Bone marrow (tissue), 2 donors: Measurements from ENCODE around the gene UTF1.
A peak's percentile ranks its signal among the peaks of the same experiment; 100 is the strongest.

Experiments
- DNase-seq, 2 donors: peaks; one replicate each; lab custom pipeline; 2025; lab: John Stamatoyannopoulos, UW

The UTF1 gene

GRCh38 chr10:133247681-133248333, 17.8 kb downstream of the UTF1 start:
- DNase-seq: no peak

DNA sequence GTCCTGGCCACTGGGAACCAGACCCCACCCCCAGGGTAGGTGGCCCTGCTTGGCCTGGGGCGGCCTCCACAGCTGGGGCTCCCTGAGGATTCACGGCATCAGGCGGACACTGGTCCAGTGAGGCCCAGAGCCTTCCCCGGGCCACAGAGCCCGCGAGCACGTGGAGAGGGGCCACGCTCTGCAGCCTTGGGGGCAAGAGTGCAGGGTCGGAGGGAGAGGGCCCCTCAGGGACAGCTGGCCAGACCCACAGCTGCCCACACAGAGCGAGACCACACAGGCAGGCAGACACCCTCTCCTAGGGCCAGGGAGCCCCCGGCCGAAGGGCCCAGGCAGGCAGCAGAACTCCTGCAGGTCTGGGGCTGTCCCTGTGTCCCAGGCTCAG, 18.3 kb downstream of the UTF1 start:
- DNase-seq: no peak

- no peak for DNase-seq
Observed at GRCh38 chr10:133249094-133249780, 19.2 kb downstream of the UTF1 start.

- no peak for DNase-seq
Observed at GRCh38 chr10:133249975-133250754, 20.1 kb downstream of the UTF1 start.

DNA sequence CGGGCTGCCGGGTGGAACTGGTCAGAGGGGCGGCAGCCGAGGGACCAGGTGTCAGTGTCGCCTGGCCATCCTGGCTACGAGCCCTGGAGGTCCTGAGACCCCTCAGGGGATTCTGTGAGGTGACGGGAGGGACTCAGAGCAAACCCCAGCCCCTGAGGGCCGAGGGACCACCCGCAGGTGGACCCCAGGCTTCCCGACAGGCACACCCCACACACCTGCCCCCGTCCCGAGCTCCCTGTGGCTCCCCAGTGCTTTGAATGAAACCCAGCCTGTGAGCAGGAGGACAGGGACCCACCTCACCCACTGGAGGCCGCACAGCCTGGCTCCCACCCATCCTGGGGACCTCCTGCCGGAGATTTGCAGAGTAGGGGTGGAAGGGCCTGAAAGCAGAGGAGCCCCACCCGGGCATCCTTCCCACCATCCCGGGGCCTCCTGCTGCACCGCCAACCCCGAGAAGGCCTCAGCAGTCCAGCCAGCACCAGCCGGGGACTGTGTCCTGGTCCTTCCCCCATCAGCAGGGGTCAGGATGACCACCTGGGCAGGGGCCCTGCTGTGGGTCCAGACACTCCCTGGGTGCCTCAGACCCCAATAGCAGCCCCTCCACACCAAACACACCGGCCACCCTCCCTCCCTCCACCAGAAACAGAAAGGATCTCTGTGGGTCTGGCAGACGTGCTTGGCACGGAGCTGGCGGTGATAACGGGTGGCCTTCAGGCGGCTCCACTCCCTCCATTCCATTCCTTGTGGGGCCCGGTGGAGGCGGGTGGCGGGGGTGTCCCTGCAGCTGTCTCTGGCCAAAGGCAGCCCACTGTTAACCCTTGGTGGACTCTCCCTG, 21.6 kb downstream of the UTF1 start:
- DNase-seq: no peak

GRCh38 chr10:133252223-133252552, 22.2 kb downstream of the UTF1 start:
- no peak for DNase-seq

- no peak for DNase-seq
Observed at GRCh38 chr10:133253361-133253955, 23.4 kb downstream of the UTF1 start.

- DNase-seq: no peak
Observed at GRCh38 chr10:133254421-133255120, 24.6 kb downstream of the UTF1 start.

DNA sequence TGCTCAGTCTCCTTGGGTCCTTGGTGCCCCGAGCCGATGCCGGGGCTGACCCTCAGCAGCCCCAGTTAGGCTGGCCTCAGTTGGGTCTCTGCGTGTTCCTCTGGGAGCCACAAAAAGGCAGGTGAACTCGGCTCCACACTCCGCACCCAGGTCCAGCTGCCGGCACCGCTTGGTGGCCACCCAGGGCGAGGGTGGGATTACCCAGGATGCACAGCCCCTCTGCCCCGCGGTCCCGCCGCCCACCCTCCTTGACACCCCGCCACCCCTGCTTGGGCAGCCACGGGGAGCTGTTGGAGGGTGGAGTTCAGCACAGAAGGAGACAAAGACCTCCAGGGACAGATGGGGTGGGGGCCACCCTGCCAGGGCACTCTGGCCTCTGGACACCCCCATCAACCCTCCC, 25.3 kb downstream of the UTF1 start:
- DNase-seq: no peak

- DNase-seq: peak; percentile 11 to 63
Observed at GRCh38 chr10:133257489-133258065, 27.6 kb downstream of the UTF1 start.

DNA sequence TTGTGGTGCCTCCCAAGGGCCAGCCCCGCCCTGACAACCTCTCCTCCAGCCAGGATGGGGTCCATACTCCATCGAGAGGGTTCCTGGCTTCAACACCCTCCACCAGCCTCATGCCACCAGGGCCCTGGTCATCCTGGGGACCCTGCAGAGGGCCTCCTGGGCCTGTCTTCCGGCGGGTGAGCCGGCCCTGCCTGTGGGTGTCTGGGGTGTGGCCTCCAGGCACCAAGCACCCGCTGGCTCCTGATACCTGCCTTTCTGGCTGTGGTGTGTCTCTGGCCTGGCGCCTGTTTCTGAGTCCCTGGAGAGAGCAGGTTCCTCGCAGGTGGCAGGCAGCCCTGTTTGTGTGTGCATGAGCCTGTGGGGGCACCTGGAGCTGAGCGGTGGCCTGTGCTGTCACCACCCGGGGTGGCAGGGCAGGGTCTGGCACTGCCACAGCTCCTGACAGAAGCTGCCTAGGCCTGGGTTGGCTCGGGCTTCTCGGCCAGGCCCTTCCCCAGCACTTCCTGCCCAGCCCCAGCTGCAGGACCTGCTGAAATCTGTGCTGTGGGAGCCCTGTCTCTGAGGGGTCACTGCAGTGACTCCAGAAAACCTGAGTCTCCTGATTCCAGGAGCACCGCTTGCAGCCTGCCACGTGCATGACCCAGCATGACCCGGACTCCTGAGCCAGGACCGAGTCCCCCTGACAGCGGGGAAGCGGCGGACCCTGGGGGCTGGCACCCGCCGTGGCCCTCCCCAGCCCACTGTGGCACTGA, 28.2 kb downstream of the UTF1 start:
- peak in 1 of 2 donors; percentile 50 for DNase-seq

DNA sequence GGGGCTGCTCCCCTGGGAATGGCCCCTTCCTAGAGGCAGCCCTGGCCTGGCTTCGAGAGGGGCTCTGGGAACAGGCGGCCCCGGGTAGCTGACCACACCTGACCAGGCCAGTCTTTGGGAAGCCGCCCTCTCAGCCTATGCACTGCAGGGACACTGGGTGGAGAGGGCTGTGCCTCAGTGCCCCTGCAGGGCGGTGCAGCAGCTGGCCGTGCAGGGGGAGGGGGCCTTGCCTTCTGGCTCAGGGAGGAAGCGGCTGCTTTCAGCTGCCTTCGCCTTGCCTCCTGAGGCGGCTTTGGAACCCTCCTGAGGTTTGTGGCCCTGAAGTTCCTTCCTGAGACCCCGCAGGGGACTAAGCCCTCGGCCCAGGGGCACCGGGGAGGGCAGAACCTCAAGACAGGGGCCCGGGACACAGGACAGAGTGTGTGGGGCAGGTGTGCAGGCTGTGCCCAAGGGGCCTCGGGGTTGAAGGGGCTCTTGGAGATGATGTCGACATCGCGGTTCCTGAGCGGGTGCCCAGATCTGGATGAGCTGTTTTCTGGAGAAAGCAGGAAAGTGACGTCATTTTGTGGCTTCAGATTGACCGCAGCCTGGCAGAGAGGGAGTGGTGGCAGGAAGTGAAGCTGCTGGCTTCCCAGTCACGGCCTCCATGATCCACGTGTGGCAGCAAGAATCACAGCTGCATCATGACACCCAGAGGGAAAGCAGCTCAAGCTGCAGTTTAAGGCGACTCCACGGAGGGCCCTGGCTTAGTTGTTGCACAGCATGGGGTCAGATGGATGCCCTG, 29.0 kb downstream of the UTF1 start:
- peak; percentile 82 to 98 for DNase-seq

DNA sequence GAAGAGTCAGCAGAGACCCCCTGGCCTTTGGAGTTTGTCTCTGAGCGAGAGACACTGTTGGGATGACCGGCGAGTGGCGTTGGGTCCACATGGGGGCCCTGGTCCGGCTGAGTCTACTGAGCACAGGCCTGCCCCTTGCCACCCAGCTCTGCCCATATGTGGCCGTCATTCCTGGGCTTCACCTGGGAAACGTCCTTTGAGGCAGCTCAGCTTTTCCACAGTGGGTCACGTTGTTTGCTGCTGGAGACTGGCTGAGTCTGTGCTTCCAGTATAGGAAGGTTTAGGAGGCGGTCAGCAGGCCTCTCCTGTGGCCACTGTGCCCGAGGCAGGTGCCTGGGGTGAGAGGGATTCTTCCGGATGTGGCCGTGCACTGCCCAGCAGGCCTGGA, 29.6 kb downstream of the UTF1 start:
- DNase-seq: no peak

- DNase-seq: no peak
Observed at GRCh38 chr10:133260895-133261725, 31.1 kb downstream of the UTF1 start.

GRCh38 chr10:133261726-133262325, 31.8 kb downstream of the UTF1 start:
- DNase-seq: peak; percentile 37 to 72

GRCh38 chr10:133262696-133263095, 32.7 kb downstream of the UTF1 start:
- no peak for DNase-seq

DNA sequence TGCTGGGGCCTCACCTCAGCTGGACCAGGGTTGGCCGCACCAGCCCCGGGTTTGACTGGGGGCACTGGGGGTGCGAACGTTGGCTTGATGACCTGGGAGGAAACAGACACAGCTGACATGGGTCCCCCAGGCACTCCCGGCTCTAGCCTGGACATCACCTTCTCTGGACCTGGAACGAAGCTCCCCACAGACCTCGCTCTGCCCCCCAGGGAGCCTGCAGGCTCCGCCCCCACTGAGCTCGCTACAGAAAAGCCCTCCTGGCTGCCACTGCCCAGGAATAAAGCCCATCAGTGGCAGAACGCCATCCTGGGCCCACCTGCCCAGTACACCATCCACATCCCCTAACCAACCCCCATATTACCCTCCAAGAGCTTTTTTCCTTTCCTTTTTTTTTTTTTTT, 33.7 kb downstream of the UTF1 start:
- no peak for DNase-seq

GRCh38 chr10:133264461-133264860, 34.4 kb downstream of the UTF1 start:
- DNase-seq: no peak
